Choroid plexus epithelial cell (primary cell): ENCODE data around the gene TFF1.
A peak's percentile ranks its signal among the peaks of the same experiment; 100 is the strongest.

Experiments used
- DNase-seq: peaks from one replicate; pipeline ENCODE4 v3.0.0-alpha.2; 2010; ENCODE audit warnings: low read depth
- H3K4me3 ChIP-seq: 2 replicates; pipeline ENCODE4 v1.5.1; 2011; ENCODE audit warnings: low read depth, mild to moderate bottlenecking, control low read depth, low read length, moderate library complexity
- CTCF ChIP-seq: conservative IDR thresholded peaks from 2 replicates; pipeline ENCODE4 v1.5.1; 2011; ENCODE audit warnings: low read depth, mild to moderate bottlenecking, control low read depth, inconsistent platforms, low read length, moderate library complexity

Gene TFF1

GRCh38 chr21:42382915-42383314, 16.6 kb upstream of the TFF1 start:
- H3K4me3 ChIP-seq: no peak overlapping the region
- TF ChIP-seq CTCF: no peak
- no peak for DNase-seq

DNA sequence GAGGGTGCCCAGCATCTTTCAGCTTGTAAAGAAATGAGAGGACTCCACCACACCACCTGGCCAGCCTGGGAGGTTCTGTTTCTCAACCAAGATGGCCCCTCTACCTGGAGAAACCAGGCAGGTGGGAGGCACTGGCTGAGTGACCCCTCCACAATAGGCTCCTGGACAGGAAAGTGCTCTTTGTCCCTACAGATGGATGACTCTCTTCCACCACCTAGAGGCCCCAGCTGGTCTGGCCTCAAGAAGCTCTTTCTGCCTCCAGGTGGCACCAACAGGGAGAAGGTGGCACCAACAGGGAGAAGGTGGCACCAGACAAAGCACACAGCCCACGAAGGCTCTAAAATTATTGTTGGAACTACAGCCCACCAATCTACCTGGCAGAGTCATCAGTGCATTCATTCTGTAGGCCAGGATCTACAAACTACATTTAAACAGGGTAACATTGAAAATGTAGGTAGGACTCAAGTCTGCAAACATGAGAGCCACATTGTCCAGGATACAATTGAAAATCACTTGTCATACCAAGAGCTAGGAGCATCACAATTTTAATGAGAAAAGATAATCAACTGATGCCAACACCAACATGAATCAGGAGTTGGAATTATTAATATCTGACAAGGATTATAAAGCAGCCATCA, 15.1 kb upstream of the TFF1 start:
- DNase-seq: peak; percentile 70
- peak; percentile 94 for TF ChIP-seq CTCF

DNA sequence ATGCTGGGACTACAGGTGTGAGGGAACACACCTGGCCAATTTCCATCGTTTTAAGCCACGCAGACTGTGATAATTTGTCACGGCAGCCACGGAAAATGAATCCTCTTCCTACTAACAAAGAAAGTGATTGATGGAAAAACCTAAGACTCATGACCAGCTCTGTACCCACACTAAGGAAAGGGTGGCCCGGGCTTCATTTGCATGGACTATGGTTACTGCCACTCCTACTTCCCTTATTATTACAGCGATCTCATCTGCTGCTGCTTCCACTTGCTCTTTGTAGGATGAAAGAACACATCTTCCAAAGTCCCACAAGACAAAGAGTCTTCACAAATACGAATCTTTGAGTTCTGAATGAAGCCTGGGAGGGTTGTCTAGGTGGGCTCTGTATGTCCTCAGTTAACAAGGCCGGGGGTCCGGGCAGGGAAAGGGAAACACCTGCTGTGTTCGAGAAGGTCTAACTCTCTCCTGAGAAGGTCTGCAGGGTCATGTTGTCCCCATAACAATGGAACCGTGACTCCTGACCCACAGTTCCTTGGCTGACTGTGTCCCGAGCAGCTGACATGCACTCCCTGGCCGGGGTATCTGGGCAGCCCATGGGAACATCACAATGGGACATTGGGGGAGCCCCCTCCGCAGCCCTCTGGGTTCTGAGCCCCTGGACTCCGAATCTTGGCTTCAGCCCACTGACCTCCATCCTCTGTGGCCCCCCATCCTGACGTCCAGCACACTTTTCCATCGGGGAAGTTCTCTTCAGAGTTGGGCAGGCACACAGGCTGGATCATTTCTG, 13.3 kb upstream of the TFF1 start:
- no peak for DNase-seq
- H3K4me3 ChIP-seq: no peak overlapping the region
- no peak for TF ChIP-seq CTCF

More for the DNA sequence above, 15.1 kb upstream of the TFF1 start:
- no peak overlapping the region for H3K4me3 ChIP-seq

DNA sequence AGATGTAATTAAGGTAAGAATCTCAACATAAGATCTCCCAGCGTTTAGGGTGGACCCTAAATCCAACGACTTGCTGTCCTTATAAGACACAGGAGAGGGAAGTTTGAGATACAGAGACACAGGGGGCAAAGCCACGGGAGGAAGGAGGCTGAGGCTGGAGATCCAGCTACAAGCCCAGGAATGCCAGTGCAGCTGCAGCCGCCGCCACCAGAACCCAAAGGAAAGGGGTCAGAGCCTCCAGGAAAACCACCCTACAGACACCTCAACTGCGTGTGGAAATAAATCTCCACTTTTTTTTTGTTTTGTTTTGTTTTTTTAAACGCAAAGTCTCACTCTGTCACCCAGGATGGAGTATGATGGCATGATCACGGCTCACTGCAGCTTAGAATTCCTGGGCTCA, 12.1 kb upstream of the TFF1 start:
- DNase-seq: no peak
- TF ChIP-seq CTCF: no peak
- H3K4me3 ChIP-seq: no peak overlapping the region

- no peak for DNase-seq
- no peak overlapping the region for H3K4me3 ChIP-seq
- TF ChIP-seq CTCF: no peak
Observed at GRCh38 chr21:42377951-42378340, 11.6 kb upstream of the TFF1 start.

- no peak for DNase-seq
- no peak for TF ChIP-seq CTCF
Observed at GRCh38 chr21:42377211-42377950, 11.0 kb upstream of the TFF1 start.

More at GRCh38 chr21:42377211-42377950, 11.0 kb upstream of the TFF1 start:
- H3K4me3 ChIP-seq: no peak overlapping the region
